Measurements from ENCODE around the gene RELA.

The RELA gene

DNA sequence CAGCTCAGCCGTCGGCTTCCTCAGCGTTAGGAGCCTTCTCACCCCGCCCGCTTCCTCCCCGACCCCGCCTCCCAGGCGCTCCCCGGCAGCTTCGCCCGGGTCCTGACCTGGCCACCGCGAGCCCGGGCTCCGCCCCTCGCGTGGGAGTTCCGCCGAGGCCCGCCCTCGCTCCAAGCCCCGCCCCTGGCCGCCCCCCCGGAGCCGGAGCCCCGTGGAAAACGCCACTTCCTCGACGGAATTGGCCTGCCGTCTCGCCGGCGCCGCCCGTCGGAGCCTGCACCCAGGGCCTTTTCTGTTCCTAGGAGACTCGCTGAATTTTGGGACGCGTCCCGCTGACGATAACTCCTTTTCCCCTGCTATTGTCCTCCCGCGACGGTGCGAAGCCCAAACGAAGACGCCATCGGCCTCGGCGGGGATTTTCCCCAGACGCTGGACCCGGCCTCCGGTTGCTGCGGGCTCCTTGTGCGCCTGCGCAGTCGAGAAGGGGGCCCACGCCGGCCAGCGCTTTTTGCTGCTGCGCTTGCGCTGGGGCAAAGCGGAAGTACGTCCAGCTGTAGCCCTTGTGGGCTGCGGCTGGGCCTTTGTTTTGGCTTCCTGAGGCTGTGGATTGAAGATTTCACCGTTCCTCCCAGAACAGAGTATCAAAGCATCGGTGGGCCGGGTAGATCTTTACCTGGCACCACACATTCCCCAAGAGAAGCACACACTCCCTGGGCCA, 10.0 kb downstream of the RELA start:
- in situ Hi-C loops (cut with HindIII; ENCODE audit: low sequenced_read_pairs), result no loop called here

DNA sequence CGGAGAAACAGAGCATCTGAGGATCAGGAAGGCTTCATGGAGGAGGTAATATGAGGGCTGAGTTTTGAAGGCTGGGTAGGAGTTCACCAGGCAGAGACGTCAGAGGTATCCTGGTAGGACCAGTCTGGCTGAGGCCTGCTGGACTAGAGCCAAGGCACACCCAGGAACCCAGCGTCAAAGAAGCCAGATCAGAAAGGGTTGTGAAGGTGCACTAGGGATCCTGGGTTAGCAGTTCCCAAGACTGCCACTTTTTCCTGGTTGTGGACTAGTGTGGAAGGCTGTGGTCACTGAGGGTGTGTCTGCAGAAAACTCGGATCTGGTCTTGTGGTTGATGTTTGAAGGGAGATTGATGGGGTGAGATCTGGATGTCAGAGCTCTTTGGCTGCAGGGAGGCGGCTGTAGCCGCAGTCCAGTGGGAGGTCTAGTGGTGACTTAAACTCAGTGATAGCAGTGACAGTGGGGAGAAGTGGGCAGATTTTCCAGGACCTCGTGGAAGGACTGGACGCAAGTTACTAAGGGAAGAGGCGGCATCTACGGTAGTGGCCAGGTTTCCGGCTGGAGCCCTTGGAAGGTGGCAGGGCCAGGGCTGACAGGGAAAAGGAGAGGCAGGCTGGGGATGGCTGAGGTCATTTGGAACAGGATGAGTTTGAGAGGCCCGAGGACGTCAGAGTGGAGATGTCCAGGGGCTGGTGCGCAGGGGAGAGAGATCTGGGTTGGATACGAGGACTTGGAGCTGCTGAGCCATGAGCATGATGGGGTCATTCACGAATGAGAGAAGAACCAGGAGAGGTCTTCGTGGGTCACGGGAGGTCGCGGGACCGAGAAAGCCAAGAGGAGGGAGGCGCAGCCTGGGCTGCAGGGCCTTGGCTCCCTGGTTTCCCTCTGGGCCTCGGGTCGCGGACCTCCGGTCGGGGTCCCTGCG, 10.9 kb downstream of the RELA start:
- TF ChIP-seq, protein P1, sequence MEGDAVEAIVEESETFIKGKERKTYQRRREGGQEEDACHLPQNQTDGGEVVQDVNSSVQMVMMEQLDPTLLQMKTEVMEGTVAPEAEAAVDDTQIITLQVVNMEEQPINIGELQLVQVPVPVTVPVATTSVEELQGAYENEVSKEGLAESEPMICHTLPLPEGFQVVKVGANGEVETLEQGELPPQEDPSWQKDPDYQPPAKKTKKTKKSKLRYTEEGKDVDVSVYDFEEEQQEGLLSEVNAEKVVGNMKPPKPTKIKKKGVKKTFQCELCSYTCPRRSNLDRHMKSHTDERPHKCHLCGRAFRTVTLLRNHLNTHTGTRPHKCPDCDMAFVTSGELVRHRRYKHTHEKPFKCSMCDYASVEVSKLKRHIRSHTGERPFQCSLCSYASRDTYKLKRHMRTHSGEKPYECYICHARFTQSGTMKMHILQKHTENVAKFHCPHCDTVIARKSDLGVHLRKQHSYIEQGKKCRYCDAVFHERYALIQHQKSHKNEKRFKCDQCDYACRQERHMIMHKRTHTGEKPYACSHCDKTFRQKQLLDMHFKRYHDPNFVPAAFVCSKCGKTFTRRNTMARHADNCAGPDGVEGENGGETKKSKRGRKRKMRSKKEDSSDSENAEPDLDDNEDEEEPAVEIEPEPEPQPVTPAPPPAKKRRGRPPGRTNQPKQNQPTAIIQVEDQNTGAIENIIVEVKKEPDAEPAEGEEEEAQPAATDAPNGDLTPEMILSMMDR (IDR thresholded peaks at IDR 0.05; ENCODE audit: low read depth, low read length), result no peak
- peak; percentile 33 for DNase-seq (ENCODE audit: low read depth, low spot score)
- in situ Hi-C loops (cut with HindIII; ENCODE audit: low sequenced_read_pairs), result no loop called here
- H3K4me3 ChIP-seq (ENCODE audit: low read depth, low read length), result peak overlapping the region; percentile 28

More for the DNA sequence above, 10.0 kb downstream of the RELA start:
- TF ChIP-seq, protein P1 (IDR thresholded peaks at IDR 0.05; ENCODE audit: low read depth, low read length), result no peak
- peak; percentile 95 for DNase-seq (ENCODE audit: low read depth, low spot score)
- H3K4me3 ChIP-seq (ENCODE audit: low read depth, low read length), result peak overlapping the region; percentile 42

DNA sequence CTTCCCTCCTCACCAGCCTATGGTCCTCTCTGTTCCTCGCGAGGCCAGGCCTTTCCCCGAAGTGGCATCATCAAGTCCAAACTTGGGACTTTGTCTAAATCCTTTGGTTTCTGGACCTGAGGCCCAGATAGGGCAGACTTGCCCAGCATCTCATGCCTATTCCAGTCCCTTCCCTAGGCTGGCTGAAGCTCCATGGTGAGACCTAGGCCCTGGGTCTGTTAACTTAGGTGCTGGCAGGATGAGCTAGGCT, 11.5 kb downstream of the RELA start:
- TF ChIP-seq, protein P1 (IDR thresholded peaks at IDR 0.05; ENCODE audit: low read depth, low read length), result no peak
- no peak overlapping the region for H3K4me3 ChIP-seq (ENCODE audit: low read depth, low read length)
- DNase-seq (ENCODE audit: low read depth, low spot score), result no peak
- in situ Hi-C loops (cut with HindIII; ENCODE audit: low sequenced_read_pairs), result no loop called here

DNA sequence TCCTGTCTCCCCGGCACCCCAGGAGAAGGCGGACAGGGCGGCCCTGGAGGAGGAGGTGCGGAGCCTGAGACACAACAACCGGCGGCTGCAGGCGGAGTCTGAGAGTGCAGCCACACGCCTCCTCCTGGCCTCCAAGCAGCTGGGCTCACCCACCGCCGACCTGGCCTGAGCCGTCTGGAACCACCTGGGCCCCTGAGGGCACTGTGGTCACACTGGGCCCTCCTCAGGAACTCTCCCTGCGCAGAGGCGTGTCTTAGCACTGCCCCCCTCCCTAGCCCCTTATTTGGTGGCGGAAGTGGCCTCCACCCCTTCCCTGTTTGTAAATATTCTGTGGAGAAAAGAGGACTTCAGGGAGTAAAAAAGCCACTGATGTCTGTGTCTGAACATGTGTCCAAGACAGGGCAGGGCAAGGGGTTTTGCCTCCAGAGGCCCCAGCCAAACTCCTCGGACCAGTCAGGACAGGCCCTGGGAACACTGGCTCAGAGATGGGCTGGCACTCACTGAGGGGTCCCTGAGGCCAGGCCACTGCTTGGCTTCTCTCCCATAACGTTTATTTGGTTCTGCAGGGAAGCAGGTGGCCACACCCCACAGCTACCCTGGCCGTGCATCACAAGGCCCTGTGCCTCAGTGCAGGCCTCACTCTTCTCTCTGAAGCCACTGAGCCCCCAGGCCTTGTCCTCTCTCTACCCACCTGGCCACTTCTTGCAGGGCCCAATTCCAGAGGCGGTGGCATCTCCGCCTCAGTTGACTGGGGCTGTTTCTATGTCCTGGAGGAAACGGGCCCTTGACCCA, 12.0 kb downstream of the RELA start:
- DNase-seq (ENCODE audit: low read depth, low spot score), result no peak
- H3K4me3 ChIP-seq (ENCODE audit: low read depth, low read length), result no peak overlapping the region
- in situ Hi-C loops (cut with HindIII; ENCODE audit: low sequenced_read_pairs), result no loop called here
- TF ChIP-seq, protein P1 (IDR thresholded peaks at IDR 0.05; ENCODE audit: low read depth, low read length), result no peak

DNA sequence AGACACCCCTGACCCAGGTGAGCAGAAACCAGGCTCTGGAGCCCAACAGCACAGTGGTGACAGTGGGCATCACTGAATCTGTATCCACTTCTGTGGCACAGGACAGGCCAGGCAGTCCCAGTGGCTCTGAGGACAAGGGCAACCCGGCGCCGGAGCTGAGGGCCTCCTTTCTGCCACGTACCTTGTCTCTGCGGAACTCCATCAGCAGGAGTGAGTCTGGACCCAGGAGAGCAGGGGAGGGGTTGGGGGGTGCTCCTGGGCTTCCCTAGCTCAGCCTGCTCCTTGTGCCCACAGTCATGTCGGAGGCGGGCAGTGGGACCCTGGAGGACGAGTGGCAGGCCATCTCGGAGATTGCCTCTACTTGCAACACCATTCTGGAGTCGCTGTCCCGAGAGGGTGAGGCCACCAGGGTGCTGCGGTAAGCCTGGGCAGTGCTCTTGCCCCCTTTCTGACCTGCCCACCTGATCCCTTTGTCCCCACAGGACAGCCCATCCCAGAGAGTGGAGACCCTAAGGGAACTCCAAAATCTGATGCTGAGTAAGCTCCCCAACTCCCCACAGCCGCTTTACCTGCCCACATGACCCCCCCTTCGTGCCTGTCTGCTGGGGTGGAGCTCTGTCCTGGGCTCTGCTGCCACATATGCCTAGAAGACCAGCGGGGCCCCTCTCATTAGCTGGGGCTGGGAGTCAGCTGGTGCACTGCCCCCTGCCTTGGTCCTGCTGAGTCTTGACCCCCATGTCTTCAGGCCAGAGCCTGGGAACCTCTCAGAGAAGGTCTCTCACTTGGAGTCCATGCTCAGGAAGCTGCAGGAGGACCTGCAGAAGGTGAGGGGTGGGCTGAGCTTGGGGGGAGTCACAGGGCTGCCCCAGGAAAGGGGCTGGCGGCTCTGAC, 12.8 kb downstream of the RELA start:
- TF ChIP-seq, protein P1 (IDR thresholded peaks at IDR 0.05; ENCODE audit: low read depth, low read length), result no peak
- no peak overlapping the region for H3K4me3 ChIP-seq (ENCODE audit: low read depth, low read length)
- no peak for DNase-seq (ENCODE audit: low read depth, low spot score)
- in situ Hi-C loops (cut with HindIII; ENCODE audit: low sequenced_read_pairs), result no loop called here
